ENCODE results near the gene ZNF428. TPM values are rescaled to one million over a fixed set of nuclear protein-coding genes. Genes with fewer than 3 reads are reported as not detected.

ZNF428 gene
- total RNA-seq, 1 donor from 2014 or later: 114 TPM

- Mint-ChIP-seq H3K27ac (ENCODE audit: unreplicated experiment) (no peak overlapping the region), H3K4me3 (no peak overlapping the region), H3K27me3 (ENCODE audit: low read depth) (no peaks in the 10 kb centered on the region), H3K4me1 (peaks cover 4% of the 10 kb centered on the region), H3K9me3 (no peaks in the 10 kb centered on the region), H3K36me3 (ENCODE audit: low read depth) (peaks cover 4% of the 10 kb centered on the region)
- no peak for DNase-seq (ENCODE audit: low read depth, low spot score)
- TF ChIP-seq, protein P1, sequence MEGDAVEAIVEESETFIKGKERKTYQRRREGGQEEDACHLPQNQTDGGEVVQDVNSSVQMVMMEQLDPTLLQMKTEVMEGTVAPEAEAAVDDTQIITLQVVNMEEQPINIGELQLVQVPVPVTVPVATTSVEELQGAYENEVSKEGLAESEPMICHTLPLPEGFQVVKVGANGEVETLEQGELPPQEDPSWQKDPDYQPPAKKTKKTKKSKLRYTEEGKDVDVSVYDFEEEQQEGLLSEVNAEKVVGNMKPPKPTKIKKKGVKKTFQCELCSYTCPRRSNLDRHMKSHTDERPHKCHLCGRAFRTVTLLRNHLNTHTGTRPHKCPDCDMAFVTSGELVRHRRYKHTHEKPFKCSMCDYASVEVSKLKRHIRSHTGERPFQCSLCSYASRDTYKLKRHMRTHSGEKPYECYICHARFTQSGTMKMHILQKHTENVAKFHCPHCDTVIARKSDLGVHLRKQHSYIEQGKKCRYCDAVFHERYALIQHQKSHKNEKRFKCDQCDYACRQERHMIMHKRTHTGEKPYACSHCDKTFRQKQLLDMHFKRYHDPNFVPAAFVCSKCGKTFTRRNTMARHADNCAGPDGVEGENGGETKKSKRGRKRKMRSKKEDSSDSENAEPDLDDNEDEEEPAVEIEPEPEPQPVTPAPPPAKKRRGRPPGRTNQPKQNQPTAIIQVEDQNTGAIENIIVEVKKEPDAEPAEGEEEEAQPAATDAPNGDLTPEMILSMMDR (conservative IDR thresholded peaks at IDR 0.05): no peak
Measured at GRCh38 chr19:43562226-43562697, 57.2 kb downstream of the ZNF428 start.

DNA sequence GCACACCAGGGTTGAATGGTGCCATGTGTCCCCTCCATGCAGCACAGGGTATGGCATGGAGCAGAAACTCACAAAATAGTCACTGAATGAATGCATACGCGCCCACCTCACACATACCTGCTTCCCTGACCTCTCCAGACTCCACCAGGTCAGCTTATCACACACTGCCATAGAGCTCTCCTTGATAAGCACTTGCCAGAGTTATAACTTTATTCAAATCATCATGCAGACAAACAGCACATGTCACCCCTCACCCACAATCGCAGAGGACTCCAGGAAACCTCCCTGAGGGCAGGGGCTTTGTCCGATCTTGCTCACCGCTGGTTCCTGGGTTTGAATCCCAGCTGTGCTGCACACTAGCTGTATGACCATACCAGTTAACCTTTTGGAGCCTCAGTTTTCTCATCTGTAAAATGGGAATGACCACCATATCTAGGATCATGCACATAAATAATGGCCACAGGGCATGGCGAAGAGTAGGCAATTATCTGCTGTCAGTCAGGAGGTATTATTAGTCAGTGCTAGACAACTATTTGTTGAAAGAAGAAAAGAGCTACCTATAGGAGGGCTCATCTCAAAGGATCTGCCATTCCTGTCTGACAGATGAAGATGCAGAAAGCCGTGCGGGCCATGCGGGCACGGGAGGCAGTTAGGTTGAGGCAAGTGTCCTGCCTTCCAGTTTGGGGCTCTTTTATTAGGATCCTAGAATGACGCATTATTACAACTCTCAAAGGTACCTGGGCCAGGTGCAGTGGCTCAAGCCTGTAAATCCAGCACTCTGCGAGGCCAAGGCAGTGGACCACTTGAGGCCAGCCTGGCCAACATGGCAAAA, 58.1 kb downstream of the ZNF428 start:
- Mint-ChIP-seq H3K27ac (ENCODE audit: unreplicated experiment) (peak overlapping the region; percentile 12), H3K36me3 (ENCODE audit: low read depth) (peaks cover 3% of the 10 kb centered on the region), H3K9me3 (no peaks in the 10 kb centered on the region), H3K4me3 (no peak overlapping the region), H3K4me1 (no peaks in the 10 kb centered on the region), H3K27me3 (ENCODE audit: low read depth) (no peaks in the 10 kb centered on the region)
- DNase-seq (ENCODE audit: low read depth, low spot score): no peak
- TF ChIP-seq, protein P1 (conservative IDR thresholded peaks at IDR 0.05): no peak

GRCh38 chr19:43560687-43561086, 58.7 kb downstream of the ZNF428 start:
- H3K36me3 Mint-ChIP-seq (ENCODE audit: low read depth): peaks cover 3% of the 10 kb centered on the region
- TF ChIP-seq, protein P1 (conservative IDR thresholded peaks at IDR 0.05): no peak
- no peak overlapping the region for H3K4me3 Mint-ChIP-seq
- no peaks in the 10 kb centered on the region for H3K27me3 Mint-ChIP-seq (ENCODE audit: low read depth)
- DNase-seq (ENCODE audit: low read depth, low spot score): no peak
- no peaks in the 10 kb centered on the region for H3K4me1 Mint-ChIP-seq
- peak overlapping the region; percentile 12 for H3K27ac Mint-ChIP-seq (ENCODE audit: unreplicated experiment)
- no peaks in the 10 kb centered on the region for H3K9me3 Mint-ChIP-seq

Other genes starting within 250 kb of the ZNF428 start
- gene TEX101, start 204.7 kb downstream of the ZNF428 start, total RNA-seq: not detected in 2 replicates
- gene LYPD3, start 154.0 kb downstream of the ZNF428 start, total RNA-seq: 0.50 and 0.89 TPM in 2 replicates
- 13.3 and 14.3 TPM in 2 replicates for gene PHLDB3, start 114.9 kb downstream of the ZNF428 start, total RNA-seq
- 23.7 and 25.0 TPM in 2 replicates for gene ETHE1, start 92.4 kb downstream of the ZNF428 start, total RNA-seq
- gene ZNF575, start 86.4 kb downstream of the ZNF428 start, total RNA-seq: 0.57 and 0.72 TPM in 2 replicates
- gene XRCC1, start 44.1 kb downstream of the ZNF428 start, total RNA-seq: 79.4 and 82.0 TPM in 2 replicates
- gene PINLYP, start 43.8 kb downstream of the ZNF428 start, total RNA-seq: 9.5 and 11.7 TPM in 2 replicates
- gene IRGQ, start 23.5 kb downstream of the ZNF428 start, total RNA-seq: 52.9 and 53.5 TPM in 2 replicates
- gene ZNF576, start 23.0 kb downstream of the ZNF428 start, total RNA-seq: 18.3 and 19.7 TPM in 2 replicates
- 0.41 and 0.51 TPM in 2 replicates for gene SRRM5, start 7.5 kb downstream of the ZNF428 start, total RNA-seq
- 74.4 and 78.5 TPM in 2 replicates for gene CADM4, start 20.2 kb upstream of the ZNF428 start, total RNA-seq
- gene PLAUR, start 50.5 kb upstream of the ZNF428 start, total RNA-seq: 31.4 and 33.6 TPM in 2 replicates
- gene IRGC, start 96.4 kb upstream of the ZNF428 start, total RNA-seq: not detected in 2 replicates
- gene SMG9, start 135.3 kb upstream of the ZNF428 start, total RNA-seq: 87.0 and 87.6 TPM in 2 replicates
- 2.2 and 2.8 TPM in 2 replicates for gene KCNN4, start 161.3 kb upstream of the ZNF428 start, total RNA-seq
- 0.25 TPM in 1 of 2 replicates, not detected in the other for gene LYPD5, start 182.8 kb upstream of the ZNF428 start, total RNA-seq
- gene ZNF283, start 207.7 kb upstream of the ZNF428 start, total RNA-seq: 13.6 and 14.7 TPM in 2 replicates